NCI-H345 (cell line): ENCODE results near the gene CRIM1.

Experiments
- DNase-seq: peaks from one replicate; lab custom pipeline; 2025; lab: John Stamatoyannopoulos, UW

CRIM1 gene

GRCh38 chr2:36374585-36374984, 19.0 kb downstream of the CRIM1 start:
- DNase-seq: no peak

GRCh38 chr2:36376319-36376765, 20.8 kb downstream of the CRIM1 start:
- DNase-seq: peak; percentile 51

GRCh38 chr2:36376992-36377738, 21.6 kb downstream of the CRIM1 start:
- no peak for DNase-seq

GRCh38 chr2:36379710-36380448, 24.3 kb downstream of the CRIM1 start:
- no peak for DNase-seq

- DNase-seq: no peak
These were observed 25.3 kb downstream of the CRIM1 start for GRCh38 chr2:36380624-36381481.

- no peak for DNase-seq
These were observed 26.4 kb downstream of the CRIM1 start for GRCh38 chr2:36381993-36382392.

- no peak for DNase-seq
These were observed 26.9 kb downstream of the CRIM1 start for GRCh38 chr2:36382472-36382871.

- no peak for DNase-seq
These were observed 28.1 kb downstream of the CRIM1 start for GRCh38 chr2:36383726-36384125.

- DNase-seq: no peak
These were observed 28.9 kb downstream of the CRIM1 start for GRCh38 chr2:36384454-36384853.

- no peak for DNase-seq
These were observed 30.0 kb downstream of the CRIM1 start for GRCh38 chr2:36385603-36386002.

- DNase-seq: no peak
These were observed 31.8 kb downstream of the CRIM1 start for GRCh38 chr2:36387258-36387916.

- no peak for DNase-seq
These were observed 32.9 kb downstream of the CRIM1 start for GRCh38 chr2:36388472-36388871.

- DNase-seq: no peak
These were observed 33.5 kb downstream of the CRIM1 start for GRCh38 chr2:36389091-36389564.

- no peak for DNase-seq
These were observed 34.0 kb downstream of the CRIM1 start for GRCh38 chr2:36389577-36389976.

- DNase-seq: no peak
These were observed 37.1 kb downstream of the CRIM1 start for GRCh38 chr2:36392571-36393255.

GRCh38 chr2:36393738-36394256, 38.2 kb downstream of the CRIM1 start:
- DNase-seq: no peak

GRCh38 chr2:36394804-36395203, 39.2 kb downstream of the CRIM1 start:
- DNase-seq: no peak

GRCh38 chr2:36395866-36396265, 40.3 kb downstream of the CRIM1 start:
- DNase-seq: no peak

- no peak for DNase-seq
These were observed 41.4 kb downstream of the CRIM1 start for GRCh38 chr2:36396878-36397539.

- DNase-seq: no peak
These were observed 42.3 kb downstream of the CRIM1 start for GRCh38 chr2:36397728-36398413.
